ENCODE data around the gene GOLT1A.
A peak's percentile ranks its signal among the peaks of the same experiment; 100 is the strongest.

The GOLT1A gene, protein sequence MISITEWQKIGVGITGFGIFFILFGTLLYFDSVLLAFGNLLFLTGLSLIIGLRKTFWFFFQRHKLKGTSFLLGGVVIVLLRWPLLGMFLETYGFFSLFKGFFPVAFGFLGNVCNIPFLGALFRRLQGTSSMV

DNA sequence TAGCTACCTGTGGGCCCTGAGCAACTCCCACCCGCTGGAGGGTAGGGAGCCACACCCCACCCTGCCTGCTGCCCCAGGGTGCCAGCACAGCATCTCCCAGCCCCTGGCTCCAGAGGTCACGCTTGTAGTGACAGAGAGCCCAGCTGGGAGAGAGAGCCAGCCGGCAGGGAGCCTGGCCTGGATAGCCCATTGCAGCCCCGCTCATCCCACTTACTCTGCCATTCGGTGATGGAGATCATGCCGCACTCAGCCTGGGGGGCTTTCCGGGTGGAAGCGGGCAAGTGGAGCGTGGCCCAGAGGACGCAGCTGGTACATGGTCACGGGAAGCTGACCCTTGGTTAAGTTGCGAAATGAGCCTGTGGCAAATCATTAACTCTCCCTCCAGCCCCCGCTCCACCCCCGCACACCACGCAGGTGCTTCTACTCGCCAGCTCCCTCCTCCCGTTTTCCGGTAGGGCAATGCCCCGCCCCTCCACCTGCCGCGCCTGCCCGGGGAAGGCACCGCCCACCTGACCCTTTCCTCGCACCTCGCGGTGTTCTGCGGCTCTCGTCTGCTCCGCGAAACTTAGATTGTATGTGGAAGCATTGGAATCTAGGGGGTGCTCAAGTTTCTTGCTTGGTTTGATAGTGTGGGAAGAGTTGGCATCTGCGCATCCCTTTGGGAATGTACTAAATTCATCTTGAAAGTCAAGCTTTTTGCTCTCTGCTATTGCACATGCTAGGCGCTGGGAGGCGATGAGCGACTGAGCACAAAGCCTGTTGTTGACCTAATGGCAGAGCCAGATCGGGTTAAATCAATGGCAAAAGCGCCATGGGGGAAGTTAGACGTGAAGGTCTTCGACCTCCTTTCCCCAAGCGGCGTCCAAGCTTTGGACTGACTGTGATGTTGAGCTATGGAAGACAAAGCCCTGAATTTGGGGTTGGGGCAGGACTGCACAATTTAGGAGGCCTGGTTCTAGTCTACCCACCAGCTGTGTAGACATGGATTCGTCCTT lies at the start of gene GOLT1A:
Gene GOLT1A, minus strand, starts transcription at position 321 of the 995 bp plus-strand sequence. Its CDS starts 82 bp downstream, at position 239.
- peak; percentile 7 for DNase-seq

DNA sequence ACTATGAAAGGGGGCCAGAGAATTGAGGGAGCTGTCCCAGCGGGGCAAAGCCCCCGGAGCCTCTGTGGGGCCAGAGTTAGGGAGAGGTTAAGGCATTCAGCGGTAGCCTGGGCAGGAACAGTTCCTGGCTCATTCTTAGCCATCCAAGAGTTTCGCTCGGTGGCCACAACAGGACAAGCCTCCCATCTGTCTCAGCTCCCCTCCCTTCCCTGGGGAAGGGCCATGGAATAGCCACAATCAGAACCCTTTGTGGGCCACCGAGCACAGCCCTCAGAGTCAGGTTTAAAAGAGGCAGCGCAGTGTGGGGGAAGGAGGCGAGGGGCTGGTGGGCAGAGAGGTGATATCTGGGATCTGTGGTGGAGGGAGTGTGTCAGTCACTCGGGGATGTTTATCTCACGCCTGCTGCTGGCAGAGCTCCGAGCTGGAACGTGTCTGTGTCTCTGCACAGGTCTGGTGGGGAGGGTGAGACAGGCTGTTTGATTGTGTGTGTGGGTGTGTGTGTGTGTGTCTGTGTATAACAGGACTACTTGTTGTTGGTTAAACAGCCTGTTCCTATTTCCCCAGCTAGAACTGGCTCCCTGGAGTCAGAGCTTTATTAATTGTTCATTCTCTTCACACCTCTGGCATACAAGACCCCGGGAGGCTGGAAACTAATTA lies 49.6 kb upstream of the GOLT1A start:
- DNase-seq = no peak

DNA sequence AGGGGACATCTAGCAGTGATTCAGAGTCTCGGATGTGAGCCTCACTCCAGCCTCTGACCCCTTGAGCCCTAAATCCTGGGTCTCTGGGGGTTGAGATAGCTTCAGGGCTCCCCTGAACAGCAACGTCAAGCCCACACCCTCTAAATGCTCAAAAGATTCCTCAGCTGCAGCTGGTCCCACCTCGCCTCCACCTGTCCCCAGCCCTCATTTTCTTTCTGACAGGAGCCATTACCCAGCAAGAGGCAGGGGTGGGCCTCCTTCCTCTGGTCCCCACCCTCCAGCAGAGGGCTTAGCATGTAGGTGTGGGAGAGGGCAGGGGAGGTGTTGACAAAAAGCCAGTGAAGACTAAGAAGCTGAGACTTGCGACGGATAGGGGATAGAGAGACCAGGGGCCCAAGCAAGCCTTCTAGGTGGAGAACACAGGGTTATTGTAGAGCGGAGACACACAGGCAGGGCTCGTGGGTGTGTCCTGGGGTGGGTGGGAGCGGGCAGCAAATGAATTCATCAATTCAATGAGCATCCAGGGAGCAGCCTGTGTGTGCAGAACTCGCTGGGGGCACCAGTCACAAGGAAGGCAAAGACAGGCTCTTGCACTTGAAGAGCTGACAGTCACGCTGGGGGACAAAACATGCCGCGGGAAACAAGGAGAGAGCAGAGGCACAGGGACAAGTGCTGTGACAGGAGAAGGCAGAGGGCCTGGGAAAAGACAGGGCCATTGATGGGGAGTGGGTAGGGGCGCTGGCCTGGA lies 48.9 kb upstream of the GOLT1A start:
- no peak for DNase-seq

DNA sequence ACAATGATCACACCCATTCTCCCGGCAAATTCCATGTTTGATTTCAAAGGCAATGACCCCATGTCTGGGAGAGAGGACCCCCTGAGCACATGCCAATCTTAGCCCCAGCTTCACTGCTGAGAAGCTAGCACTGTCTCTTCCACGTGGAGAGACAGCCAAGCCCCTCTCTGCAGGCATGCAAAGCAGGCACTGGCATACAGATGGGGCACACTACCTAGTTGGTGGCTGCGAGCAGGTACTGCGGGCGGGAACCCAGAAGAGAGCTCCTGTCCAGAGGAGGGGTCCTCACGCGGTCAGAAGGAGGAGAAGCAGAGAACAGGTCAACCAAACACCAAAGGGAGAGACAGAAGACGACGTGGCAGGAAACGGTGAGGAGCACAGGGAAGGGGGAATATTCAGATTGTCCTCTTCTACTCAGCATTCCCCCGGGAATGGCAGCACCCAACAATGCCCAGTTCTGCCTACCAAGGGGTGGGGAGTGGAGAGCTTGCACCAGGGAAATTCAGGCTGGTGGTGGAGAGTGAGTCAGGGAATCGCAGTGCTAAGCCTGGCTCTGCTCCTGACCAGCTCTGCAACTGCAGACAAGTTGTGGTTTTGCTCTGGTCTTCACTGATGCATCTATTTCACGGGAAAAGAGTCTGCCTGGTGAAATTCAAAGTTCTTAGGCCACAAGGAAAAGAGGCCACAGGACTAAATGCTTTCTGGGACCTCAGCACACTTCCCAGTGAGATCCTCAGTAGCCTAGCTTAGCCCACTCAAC lies 48.1 kb upstream of the GOLT1A start:
- DNase-seq = no peak

DNA sequence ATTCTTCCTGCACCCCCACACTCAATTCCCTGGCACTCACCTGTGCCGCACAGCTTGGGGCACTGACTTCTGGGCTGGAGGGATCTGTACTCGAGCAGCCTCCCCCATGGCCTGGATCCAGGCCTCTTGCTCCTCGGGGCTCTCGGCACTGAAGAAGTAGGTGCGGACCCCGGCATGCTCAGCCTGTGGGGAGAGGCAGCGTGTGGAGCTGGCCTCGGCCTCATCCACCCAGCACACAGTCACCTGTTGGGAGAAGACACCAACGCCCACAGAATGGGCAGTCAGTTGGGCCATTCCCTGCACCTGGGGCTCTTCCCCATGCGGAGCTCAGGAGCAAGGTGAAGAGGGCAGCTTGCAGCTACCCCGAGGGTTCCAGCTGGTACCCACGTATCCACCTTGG lies 47.5 kb upstream of the GOLT1A start:
- no peak for DNase-seq

DNA sequence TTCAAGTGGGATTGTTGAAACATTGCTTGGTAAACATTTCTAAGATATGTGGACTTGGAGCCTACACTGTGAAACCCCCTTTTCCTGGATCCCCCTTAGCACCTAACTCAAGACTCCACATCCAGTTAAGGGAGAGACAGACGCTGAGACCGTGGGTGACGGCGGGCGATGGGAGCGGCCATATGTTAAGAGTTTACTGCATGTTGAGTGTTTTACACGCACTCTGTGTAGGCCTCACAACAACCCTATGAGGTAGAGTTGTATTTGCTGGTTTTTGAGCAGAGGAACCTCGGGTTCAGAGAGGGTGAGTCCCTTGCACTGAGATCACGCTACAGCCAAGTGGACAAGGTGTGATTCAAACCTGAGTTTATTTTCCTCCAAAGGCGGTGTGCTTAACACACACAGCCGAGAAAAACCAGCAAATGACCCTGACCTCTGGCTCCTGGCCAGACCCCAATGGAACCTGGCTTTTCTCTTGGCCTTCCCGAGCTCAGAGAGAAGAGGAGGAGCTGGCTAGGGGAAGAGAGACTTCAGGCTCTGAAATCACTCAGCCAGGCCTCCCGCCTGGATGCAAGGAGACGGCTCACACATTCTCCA lies 46.9 kb upstream of the GOLT1A start:
- no peak for DNase-seq

DNA sequence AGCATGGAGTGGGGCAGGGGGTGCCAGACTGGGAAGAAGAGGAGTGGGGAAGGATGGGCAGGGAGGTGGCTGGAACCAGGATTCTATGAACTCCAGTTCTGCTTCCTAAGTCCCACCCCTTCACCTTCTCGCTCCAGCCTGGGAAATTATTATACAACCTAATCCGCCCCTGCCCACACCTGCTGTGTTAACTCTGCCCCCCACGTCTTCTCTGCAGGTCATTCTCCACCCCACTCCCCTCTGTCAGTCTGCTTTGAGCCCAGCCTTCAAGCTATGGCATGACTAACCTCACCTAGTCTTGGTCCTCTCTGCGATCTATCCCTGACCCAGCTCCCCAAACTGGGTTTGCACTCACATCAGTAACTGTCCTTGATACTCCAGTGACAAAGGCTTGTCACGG lies 46.0 kb upstream of the GOLT1A start:
- no peak for DNase-seq

DNA sequence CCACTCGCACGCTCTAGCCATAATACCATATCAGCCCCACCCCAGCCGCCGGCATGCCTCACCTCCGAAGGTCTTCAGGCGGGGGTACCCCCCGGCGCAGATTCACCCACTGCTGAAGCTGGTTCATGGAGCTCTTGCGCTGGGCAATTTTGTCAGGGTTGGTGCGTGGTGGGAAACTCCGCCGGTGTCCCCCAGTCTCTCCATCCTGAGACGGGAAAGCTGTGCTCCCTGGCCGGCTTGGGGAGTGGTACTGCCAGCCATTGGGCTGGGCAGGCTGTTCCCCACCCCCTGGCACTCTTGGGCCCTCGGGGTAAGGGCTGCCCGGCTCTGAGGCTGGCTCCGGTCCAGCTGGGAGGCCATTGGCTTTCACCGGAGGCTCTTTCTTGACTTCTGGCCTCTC lies 45.4 kb upstream of the GOLT1A start:
- no peak for DNase-seq

DNA sequence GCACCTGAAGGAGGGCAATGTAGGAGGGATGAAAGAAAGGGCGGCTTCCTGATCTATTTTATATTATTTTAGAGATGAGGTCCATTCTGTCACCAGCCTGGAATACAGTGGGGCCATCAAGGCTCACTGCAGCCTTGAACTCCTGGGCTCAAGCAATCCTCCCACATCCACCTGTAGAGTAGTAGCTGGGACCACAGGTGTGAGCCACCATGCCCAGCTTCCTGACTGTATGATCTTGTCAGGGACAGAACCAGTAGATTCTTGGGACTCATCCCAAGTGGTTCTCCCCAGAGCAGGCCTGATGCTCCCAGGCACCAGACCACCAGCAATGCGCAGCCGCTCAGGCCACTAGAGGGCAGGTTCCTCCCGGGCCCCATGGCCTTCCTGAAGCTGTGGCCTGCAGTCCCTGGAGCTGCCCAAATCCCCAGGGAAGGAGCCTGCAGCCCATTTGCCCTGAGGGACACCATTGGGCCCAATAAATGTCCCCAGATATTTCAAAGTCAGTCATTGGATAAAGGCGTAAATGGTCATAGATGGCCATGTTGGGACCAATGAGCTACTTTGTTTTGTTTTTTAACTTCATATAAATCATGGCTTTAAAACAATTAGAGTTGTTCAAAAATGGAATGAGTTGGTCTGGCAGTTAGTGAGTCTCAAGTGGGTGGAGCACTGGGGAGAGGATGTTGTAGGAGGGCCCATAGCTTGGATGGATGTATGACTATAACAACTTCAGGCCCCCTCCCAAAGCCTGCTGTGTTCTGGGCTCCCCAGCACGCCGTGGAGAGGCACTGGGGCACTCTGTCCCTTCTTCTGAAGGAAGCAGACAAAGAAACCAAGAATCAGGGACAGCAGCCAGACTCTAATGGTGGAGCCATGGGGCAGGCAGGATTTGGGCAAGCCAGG lies 44.7 kb upstream of the GOLT1A start:
- DNase-seq = no peak

DNA sequence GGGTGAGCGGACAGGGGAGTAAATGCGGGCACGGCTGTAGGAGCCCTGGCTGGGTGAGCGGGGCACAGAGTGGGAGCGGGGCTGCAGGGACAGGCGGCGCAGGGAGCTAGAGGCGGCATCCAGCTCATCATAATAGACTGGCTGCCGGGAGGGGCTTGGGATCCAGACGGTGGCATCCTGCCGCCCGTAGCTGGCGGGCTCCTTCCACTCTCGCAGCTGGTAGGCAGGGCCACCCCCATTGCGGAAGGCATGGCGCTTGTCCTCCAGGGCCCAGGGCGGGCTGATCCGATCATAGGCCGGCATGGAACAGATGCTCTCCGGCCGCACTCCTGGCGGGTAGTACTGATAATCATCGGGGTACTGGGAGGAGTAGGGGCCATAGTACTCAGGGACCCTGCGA lies 43.7 kb upstream of the GOLT1A start:
- no peak for DNase-seq

DNA sequence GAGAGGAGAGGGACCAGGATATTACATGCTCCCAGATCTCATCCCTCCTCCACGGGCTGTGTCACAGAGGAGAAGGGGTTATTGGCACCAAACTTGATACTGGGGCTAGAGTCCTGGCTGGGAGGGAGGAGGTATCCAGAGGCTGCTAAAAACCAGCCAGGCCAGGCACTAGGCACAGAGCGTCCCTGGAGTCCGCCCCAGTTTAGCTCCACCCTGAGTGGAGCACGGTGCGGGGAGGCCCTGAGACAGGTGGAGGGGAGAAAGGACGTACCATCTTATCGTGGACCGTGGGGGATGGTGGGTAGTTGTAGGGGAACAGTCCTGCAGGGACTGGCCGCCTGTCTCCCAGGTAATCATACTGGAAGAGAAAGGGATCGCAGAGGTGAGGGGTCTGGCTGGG lies 42.7 kb upstream of the GOLT1A start:
- no peak for DNase-seq

DNA sequence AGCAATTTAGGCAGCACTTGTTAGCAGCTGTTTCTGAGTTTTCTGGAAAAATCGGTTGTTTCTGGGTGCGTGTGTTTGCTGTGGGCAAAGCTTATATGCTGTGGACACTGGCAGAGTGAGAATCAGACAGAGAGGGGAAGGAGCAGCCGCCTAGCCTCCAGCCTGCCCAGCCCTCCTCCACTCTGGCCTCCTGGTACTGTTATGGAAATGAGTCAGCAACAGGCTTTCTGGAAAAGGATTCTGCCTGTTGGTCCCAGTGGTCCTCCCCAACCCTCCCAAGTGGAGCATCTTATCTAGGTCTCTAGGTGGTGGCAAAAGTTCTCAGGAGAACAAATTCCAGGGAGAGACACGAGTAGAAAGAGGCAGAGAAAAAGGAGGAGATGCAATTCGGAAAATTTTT lies 42.2 kb upstream of the GOLT1A start:
- no peak for DNase-seq

DNA sequence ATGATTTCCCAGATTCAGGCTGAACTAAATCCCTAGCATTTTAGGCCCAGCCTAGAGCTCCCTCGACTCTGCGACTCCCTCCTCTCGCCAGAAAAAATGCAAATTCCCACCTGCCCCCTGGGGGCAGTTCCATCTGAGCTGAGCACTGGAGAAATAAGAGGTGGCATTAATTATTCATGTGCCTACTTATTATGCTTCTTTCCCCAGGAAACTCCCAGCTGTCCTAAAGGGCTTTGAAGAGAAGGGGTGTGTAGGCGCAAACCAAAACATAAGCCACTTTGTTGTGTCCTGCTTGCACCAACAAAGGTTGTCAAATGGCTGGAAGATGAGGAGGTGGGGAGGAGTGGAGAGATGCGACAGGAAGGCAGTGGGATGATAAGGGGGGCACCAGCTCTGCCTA lies 41.4 kb upstream of the GOLT1A start:
- DNase-seq = no peak

DNA sequence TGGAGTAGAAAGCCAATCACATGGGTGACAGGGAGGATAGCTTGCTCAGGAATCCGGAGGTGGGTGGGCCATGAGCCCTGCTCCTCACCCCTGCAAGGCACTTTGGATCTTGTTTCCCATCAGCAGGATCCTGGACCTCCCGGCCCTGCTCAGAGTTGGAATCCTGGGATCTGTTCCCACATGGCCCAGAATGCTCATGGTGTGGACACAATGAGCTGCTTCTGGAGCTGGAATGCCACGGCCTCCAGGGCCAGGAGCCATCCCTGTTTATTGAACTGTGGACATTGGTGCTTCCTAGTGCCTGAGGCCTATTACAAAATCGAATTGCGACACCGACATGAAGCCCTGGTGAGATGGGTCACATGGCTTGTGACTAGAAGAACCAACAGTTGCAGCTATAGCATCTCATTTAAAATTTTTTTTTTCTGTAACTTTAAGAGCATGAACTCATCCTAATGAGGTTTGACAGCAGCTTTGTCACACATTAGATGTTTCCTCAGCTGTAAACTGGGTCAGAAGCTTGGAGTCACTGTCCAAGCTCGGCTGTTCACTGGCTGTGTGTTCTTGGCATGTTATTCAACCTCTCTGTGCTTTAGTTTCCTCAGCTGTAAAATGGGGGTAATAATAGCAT lies 40.4 kb upstream of the GOLT1A start:
- no peak for DNase-seq

DNA sequence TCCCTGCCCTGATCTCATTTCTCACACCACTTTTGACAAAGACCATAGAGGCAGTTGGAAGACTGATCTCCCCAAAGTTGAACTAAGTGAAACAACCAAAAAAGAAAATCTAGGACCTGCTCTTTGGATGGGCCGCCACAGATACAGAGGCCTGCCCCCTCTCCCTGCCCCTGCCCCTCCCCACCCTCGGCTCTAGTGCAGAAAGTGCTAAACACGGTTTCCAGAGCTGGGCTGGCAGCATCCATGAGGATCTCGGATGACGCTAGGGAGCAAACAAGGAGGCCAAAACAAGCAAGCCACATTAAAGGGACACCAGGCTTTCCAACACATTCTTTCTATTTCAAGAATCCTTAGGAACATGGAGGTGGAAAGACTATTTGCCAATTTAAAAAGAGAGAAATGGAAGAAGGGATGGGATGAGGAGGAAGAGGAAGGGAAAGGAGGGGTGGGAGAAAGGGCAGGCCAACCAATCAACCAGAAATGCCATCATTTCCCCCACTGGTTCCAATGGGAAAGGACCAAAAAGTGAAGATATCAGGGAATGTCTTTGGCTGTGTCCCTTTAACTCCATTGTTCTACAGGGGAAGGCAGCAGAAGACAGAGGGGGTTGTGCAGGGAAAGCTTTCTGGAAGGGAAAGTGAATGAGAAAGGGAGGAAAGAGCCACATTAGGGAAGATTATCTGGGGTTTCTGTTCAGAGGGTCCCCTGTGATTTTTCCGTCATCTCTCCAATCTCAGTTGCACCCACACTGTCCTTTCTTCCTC lies 38.3 kb upstream of the GOLT1A start:
- DNase-seq = no peak

DNA sequence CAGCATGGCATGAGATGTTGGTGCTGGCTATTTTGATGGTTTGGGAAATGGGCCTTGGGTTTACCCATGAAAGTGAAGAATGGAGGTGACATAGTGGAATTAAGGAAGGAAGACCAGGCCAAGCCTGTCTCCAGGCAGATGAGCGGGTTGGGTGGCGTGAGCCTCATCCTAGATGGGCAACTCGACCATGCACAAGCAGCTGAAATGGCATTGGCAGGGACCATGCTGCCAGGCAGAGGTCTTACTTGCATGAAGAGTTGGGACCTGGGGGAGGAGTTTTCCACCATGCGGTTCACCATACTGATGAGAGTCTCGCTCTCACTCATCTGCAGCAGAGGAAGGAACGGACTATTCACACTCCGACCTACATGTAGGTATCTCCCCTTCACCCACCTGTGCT lies 37.5 kb upstream of the GOLT1A start:
- DNase-seq = no peak

DNA sequence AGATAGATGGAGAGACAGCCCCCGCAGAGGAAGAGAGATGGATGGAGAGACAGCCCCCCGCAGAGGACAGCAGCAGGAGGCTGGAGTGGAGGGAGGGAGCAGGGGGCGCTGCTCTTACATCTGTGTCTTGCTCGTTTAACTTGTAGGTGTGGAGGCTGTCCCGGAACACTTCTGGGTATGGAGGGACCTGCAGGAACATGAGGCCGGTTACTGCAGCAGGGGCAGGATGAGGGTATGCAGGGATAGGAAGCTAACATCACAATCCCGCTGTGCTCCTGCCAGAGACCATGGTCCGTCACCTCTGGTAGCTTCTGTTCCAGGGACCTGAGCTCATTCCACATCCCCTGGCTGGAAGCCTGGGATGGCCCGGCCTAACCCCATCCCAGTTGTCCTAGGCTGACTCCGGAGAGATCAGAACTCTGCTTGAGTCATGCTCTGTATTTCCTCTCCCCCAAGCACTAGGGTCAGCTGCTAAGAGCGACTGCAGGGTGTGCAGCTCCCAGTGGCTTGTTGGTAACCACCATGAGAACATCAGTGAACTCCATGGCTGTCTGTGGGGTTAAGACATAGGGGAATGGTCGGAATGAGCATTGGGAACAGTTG lies 36.7 kb upstream of the GOLT1A start:
- DNase-seq = no peak

DNA sequence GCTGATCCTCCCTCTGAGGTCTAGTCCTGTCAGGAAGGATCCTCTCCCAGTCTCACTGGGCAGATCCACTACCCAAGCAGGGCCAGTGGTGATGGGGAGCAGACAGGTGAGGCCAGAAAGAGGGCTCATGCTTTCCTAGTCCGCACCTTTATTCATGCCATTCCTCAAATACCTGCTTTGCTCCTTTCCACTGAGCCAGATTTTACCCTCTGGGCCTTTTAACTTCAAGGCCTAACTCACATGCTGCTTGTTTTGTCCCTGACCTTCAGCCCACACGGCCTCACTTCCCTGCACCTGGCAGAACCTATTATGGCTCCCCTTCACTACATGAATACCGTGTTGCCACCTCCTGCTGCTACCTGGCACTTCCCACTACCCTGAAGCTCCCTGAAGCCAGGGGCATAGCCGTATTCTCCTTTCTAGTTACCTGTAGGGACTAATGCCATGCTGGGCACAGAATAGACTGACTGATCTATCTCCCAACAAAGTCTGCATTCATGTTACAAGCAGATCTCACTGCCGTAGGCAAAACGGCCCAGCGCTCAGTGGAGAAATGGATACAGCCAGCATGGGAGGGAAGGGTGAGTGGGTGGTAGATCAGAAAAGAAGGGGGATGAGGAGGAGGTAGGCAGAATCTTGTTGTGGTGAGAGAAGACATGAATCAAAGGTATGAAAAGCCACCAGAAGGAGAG lies 36.1 kb upstream of the GOLT1A start:
- no peak for DNase-seq

DNA sequence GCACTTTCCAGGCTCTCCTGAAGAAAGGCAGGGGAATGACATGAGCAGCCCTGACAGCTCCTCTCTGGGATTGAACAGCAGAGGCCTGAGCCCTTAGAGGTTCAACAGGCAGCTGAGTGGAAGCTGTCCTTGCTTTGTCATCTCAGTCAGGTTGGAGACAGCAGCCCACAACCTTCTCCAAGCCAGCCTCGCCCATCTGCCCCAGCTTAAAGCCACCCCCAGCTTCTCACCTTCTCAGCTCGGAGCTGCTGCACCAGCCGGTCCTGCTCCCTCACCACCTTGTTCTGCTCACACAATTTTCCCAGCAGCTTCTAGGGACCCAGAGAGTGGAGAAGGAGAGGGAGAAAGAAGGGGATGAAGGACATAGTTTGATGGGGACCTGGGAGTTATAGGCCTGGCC lies 35.2 kb upstream of the GOLT1A start:
- DNase-seq = no peak

Measured in NCI-H1417 treated with DMSO at 0.1 percent for 48 hours (cell line).